Measurements from ENCODE around the gene WDR81. TPM values are rescaled to one million over a fixed set of nuclear protein-coding genes. Genes with fewer than 3 reads are reported as not detected.

WDR81 gene
- total RNA-seq, 1 donor from 2014 or later = 49.9 TPM

DNA sequence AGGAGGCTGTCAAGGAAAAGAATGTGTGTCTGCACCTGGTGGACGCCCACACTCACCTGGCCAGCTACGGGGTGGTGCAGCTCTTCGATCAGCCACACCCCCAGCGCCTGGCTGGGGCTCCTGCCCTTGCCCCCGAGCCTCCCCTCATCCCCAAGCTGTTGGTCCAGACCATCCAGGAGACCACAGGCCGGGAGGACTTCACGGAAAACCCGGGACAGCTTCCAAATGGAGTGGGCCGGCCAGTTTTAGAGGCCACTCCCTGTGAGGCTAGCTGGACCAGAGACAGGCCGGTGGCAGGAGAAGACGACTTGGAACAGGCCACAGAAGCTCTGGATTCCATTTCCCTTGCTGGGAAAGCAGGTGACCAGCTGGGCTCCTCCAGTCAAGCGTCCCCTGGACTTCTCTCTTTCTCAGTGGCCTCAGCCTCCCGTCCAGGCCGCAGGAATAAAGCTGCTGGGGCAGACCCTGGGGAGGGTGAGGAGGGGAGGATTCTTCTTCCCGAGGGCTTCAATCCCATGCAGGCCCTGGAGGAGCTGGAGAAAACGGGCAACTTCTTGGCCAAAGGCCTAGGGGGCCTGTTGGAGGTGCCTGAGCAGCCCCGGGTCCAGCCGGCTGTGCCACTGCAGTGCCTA, 2.2 kb downstream of the WDR81 start:
- peaks cover 76% of the 10 kb centered on the region for H3K4me1 ChIP-seq
- DNase-seq (no peak), ATAC-seq (no peak)
- intact Hi-C loops (cut with DNase I) = no loop called here
- H3K9me3 ChIP-seq = no peaks in the 10 kb centered on the region
- H3K27me3 ChIP-seq (ENCODE audit: low read depth) = no peaks in the 10 kb centered on the region
- TF ChIP-seq, protein P1, sequence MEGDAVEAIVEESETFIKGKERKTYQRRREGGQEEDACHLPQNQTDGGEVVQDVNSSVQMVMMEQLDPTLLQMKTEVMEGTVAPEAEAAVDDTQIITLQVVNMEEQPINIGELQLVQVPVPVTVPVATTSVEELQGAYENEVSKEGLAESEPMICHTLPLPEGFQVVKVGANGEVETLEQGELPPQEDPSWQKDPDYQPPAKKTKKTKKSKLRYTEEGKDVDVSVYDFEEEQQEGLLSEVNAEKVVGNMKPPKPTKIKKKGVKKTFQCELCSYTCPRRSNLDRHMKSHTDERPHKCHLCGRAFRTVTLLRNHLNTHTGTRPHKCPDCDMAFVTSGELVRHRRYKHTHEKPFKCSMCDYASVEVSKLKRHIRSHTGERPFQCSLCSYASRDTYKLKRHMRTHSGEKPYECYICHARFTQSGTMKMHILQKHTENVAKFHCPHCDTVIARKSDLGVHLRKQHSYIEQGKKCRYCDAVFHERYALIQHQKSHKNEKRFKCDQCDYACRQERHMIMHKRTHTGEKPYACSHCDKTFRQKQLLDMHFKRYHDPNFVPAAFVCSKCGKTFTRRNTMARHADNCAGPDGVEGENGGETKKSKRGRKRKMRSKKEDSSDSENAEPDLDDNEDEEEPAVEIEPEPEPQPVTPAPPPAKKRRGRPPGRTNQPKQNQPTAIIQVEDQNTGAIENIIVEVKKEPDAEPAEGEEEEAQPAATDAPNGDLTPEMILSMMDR (IDR thresholded peaks at IDR 0.05) = no peak
- no peak overlapping the region for H3K4me3 ChIP-seq
- peaks cover 54% of the 10 kb centered on the region for H3K36me3 ChIP-seq
- no peak overlapping the region for H3K27ac ChIP-seq

DNA sequence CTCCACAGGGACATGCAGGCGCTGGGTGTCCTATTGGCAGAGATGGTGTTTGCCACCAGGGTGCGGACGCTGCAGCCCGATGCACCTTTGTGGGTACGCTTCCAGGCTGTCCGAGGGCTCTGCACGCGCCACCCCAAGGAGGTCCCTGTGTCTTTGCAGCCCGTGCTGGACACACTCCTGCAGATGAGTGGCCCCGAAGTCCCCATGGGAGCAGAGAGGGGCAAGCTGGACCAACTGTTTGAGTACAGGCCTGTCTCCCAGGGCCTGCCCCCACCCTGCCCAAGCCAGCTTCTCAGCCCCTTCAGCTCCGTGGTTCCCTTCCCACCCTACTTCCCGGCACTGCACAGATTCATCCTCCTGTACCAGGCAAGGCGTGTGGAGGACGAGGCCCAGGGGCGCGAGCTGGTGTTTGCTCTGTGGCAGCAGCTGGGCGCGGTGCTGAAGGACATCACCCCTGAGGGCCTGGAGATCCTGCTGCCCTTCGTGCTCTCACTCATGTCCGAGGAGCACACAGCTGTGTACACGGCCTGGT, 2.8 kb downstream of the WDR81 start:
- ATAC-seq (no peak), DNase-seq (no peak)
- Histone ChIP-seq H3K9me3 (no peaks in the 10 kb centered on the region), H3K27me3 (ENCODE audit: low read depth) (no peaks in the 10 kb centered on the region), H3K4me1 (peaks cover 76% of the 10 kb centered on the region), H3K4me3 (no peak overlapping the region), H3K27ac (no peak overlapping the region), H3K36me3 (peaks cover 59% of the 10 kb centered on the region)
- TF ChIP-seq, protein P1 (IDR thresholded peaks at IDR 0.05) = no peak
- intact Hi-C loops (cut with DNase I) = no loop called here

DNA sequence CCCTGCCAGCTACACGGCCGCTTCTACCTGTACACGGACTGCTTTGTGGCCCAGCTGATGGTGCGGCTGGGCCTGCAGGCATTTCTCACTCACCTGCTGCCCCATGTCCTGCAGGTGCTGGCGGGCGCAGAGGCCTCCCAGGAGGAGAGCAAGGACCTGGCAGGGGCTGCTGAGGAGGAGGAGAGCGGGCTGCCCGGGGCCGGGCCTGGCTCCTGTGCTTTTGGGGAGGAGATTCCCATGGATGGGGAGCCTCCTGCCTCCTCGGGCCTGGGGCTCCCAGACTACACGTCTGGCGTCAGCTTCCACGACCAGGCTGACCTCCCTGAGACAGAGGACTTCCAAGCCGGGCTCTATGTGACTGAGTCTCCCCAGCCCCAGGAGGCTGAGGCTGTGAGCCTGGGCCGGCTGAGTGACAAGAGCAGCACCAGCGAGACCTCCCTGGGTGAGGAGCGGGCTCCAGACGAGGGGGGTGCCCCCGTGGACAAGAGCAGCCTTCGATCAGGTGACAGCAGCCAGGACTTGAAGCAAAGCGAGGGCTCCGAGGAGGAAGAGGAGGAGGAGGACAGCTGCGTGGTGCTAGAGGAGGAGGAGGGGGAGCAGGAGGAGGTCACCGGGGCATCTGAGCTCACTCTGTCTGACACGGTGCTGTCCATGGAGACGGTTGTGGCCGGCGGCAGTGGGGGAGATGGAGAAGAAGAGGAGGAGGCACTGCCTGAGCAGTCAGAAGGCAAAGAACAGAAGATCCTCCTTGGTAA, 3.5 kb downstream of the WDR81 start:
- Histone ChIP-seq H3K4me3 (no peak overlapping the region), H3K36me3 (peaks cover 66% of the 10 kb centered on the region), H3K9me3 (no peaks in the 10 kb centered on the region), H3K4me1 (peaks cover 72% of the 10 kb centered on the region), H3K27ac (no peak overlapping the region), H3K27me3 (ENCODE audit: low read depth) (no peaks in the 10 kb centered on the region)
- DNase-seq (no peak), ATAC-seq (no peak)
- TF ChIP-seq, protein P1 (IDR thresholded peaks at IDR 0.05) = no peak
- intact Hi-C loops (cut with DNase I) = no loop called here

DNA sequence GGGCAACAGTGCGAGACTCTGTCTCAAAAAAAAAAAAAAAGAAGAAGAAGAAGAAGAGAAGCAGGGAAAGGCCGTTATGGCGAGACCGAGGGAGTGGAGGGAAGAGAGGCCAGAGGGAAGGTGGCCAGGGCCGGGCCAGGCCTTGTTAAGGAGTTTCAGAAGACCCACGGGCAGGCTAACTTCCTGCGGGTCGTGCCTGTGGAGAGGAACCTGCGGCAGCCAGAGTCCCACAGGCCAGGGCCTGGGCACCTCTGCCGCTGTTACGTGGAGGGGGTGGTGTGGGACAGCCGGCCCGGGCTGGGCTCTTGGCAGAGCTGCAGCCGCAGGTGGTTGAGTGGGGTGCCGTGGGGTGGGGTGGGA, 5.4 kb downstream of the WDR81 start:
- DNase-seq (no peak), ATAC-seq (peak; percentile 27 to 38)
- Histone ChIP-seq H3K9me3 (no peaks in the 10 kb centered on the region), H3K27ac (peak overlapping the region; percentile 84), H3K4me3 (peak overlapping the region; percentile 33), H3K36me3 (peaks cover 85% of the 10 kb centered on the region), H3K4me1 (peaks cover 60% of the 10 kb centered on the region), H3K27me3 (ENCODE audit: low read depth) (no peaks in the 10 kb centered on the region)
- TF ChIP-seq, protein P1 (IDR thresholded peaks at IDR 0.05) = no peak
- intact Hi-C loops (cut with DNase I) = no loop called here

DNA sequence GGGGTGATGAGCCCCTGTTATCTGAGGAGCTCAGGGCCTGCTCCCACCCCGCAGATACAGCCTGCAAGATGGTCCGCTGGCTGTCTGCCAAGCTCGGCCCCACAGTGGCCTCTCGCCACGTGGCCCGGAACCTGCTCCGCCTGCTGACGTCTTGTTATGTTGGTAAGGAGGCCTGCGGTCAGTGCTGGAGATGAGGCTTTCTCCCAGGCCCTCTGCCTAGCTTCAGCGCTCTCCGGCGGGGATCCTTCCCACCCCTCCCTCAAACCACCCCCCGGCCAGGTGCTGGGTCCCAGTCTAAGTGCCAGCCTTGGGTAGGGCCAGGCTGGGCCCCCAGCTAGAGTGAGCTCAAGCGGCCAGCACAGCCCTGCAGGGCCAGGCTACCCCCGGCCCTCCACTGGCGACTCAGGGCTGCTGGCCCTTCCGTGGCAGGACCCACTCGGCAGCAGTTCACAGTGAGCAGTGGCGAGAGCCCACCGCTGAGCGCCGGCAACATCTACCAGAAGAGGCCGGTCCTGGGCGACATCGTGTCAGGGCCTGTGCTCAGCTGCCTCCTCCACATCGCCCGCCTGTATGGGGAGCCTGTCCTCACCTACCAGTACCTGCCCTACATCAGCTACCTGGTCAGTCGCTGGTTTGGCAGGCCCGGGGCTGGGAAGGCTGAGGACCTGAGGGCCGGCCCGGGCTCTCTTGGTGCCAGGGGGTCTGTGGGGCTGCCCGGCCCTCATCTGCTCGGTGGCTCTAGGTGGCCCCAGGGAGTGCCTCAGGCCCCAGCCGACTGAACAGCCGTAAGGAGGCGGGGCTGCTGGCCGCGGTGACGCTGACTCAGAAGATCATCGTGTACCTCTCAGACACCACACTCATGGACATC, 6.1 kb downstream of the WDR81 start:
- Histone ChIP-seq H3K9me3 (no peaks in the 10 kb centered on the region), H3K27me3 (ENCODE audit: low read depth) (no peaks in the 10 kb centered on the region), H3K36me3 (peaks cover 91% of the 10 kb centered on the region), H3K4me3 (peak overlapping the region; percentile 33), H3K4me1 (peaks cover 56% of the 10 kb centered on the region), H3K27ac (peak overlapping the region; percentile 84)
- ATAC-seq (peak; percentile 67 to 78), DNase-seq (peak; percentile 84)
- TF ChIP-seq, protein P1 (IDR thresholded peaks at IDR 0.05) = no peak
- intact Hi-C loops (cut with DNase I) = no loop called here

All from lower lobe of right lung (tissue), 2 donors.